Ovary (tissue), 3 donors: ENCODE measurements around the gene COQ8A.

Experiments used
- CTCF ChIP-seq, 3 donors: fragments of 450-650 bp in 2 of 3; fragments of 200-600 bp in 1 of 3; IDR thresholded peaks; one replicate each; pipeline versions ENCODE4 v1.5.1 to v1.8.0; 2016 to 2022; ENCODE audit warnings: antibody characterized with exemption in 3 of 3, mild to moderate bottlenecking in 1 of 3
- EP300 ChIP-seq: sonication (generic); formaldehyde crosslinking; IDR thresholded peaks from one replicate; pipeline ENCODE4 v1.6.1; 2017; ENCODE audit warnings: antibody characterized with exemption
- POLR2A ChIP-seq: fragments of 450-650 bp; IDR thresholded peaks from one replicate; pipeline ENCODE4 v1.6.1; 2017; ENCODE audit warnings: antibody characterized with exemption, mild to moderate bottlenecking, moderate library complexity
- donor health status: DM: no; HTN: no; CAD: no.

- TF ChIP-seq CTCF (IDR thresholded peaks at IDR 0.05) (no peak), POLR2A (no peak), EP300 (no peak)
Measured at GRCh38 chr1:227033880-227034279, 93.8 kb downstream of the COQ8A start.
